Fibroblast of pulmonary artery (primary cell): ENCODE results near the gene MCM9.
A peak's percentile ranks its signal among the peaks of the same experiment; 100 is the strongest.

Experiments used
- DNase-seq: peaks from one replicate; pipeline ENCODE4 v3.0.0-alpha.2; 2010; ENCODE audit warnings: low read depth
- H3K4me3 ChIP-seq: replicated peaks from 2 replicates; pipeline ENCODE4 v1.5.1; 2011; ENCODE audit warnings: low read depth, mild to moderate bottlenecking, control low read depth, low read length, moderate library complexity
- TF ChIP-seq, protein P1 (sequence below): IDR thresholded peaks from 2 replicates; pipeline ENCODE4 v1.5.1; 2011; ENCODE audit warnings: mild to moderate bottlenecking, control low read depth, low read length, inconsistent platforms; ENCODE audit errors: missing control alignments

MCM9 gene

DNA sequence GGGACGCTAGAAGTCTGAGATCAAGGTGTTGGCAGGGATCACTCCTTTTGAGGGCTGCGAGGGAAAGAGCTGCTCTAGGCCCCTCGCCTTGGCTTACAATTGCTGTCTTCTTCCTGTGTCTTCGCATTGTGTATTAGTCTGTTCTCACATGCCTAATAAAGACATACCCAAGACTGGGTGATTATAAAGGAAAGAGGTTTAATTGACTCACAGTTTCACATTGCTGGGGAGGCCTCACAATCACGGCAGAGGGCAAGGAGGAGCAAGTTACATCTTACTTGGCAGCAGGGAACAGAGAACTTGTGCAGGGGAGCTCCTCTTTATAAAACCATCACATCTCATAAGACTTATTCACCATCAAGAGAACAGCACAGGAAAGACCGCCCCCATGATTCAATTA is 143.5 kb downstream of the MCM9 start:
- no peak overlapping the region for H3K4me3 ChIP-seq
- TF ChIP-seq, protein P1, sequence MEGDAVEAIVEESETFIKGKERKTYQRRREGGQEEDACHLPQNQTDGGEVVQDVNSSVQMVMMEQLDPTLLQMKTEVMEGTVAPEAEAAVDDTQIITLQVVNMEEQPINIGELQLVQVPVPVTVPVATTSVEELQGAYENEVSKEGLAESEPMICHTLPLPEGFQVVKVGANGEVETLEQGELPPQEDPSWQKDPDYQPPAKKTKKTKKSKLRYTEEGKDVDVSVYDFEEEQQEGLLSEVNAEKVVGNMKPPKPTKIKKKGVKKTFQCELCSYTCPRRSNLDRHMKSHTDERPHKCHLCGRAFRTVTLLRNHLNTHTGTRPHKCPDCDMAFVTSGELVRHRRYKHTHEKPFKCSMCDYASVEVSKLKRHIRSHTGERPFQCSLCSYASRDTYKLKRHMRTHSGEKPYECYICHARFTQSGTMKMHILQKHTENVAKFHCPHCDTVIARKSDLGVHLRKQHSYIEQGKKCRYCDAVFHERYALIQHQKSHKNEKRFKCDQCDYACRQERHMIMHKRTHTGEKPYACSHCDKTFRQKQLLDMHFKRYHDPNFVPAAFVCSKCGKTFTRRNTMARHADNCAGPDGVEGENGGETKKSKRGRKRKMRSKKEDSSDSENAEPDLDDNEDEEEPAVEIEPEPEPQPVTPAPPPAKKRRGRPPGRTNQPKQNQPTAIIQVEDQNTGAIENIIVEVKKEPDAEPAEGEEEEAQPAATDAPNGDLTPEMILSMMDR = no peak
- DNase-seq = no peak

DNA sequence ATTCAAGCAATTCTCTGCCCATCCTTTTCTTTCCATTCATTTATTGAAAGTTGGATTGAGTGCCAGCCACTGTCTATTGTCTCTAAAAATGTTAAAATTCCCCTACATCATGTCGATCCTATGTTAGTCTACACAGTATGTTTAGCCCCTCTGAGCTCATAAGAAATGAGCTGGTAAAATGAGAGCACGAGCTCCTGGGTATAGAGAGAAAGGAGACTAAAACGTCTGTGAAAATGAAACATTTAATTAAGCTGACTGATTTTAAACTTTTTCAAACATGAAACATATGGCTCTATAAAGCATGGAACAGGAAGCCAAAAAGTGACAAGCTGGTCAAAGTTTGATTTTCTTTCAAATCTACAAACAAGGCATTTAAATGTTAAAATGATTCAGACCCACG is 145.0 kb downstream of the MCM9 start:
- DNase-seq = no peak
- TF ChIP-seq, protein P1 = no peak
- no peak overlapping the region for H3K4me3 ChIP-seq

DNA sequence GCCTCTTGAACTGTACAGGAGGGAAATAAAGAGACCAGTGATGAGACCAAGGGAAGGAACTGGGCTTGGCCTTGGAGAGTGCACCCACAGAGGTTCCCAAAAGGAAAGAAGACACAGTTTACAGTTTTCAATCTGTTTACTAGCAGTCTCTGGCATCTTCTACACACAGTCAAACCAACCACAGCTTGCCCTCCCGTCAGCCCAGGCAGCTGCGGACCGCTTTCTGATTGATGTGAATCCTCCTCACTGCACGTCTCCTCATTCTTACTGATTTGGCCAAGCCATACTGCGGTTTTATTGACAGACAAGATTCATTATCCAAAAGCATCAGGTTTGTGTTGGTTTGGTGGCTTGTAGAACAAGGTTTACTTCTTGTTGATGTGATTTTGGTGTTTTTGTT is 145.5 kb downstream of the MCM9 start:
- no peak for DNase-seq
- no peak overlapping the region for H3K4me3 ChIP-seq
- TF ChIP-seq, protein P1 = no peak

DNA sequence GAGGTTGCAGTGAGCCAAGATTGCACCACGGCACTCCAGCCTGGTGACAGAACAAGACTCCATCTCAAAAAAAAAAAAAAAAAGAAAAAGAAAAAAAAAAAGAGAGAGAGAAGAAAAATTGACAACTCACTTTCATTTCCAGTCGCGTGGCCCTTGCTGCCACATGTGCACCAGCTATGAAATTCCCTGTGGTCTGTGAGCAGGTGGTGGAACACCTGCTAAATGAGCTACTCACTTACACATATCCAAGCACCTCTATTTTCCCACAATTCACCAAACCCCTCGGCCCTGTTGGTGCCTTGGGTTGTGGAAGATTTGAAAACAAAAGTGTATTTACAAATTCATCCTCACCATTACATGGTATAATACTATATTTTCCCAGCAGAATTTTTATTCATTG is 146.3 kb downstream of the MCM9 start:
- TF ChIP-seq, protein P1 = no peak
- no peak for DNase-seq
- no peak overlapping the region for H3K4me3 ChIP-seq

DNA sequence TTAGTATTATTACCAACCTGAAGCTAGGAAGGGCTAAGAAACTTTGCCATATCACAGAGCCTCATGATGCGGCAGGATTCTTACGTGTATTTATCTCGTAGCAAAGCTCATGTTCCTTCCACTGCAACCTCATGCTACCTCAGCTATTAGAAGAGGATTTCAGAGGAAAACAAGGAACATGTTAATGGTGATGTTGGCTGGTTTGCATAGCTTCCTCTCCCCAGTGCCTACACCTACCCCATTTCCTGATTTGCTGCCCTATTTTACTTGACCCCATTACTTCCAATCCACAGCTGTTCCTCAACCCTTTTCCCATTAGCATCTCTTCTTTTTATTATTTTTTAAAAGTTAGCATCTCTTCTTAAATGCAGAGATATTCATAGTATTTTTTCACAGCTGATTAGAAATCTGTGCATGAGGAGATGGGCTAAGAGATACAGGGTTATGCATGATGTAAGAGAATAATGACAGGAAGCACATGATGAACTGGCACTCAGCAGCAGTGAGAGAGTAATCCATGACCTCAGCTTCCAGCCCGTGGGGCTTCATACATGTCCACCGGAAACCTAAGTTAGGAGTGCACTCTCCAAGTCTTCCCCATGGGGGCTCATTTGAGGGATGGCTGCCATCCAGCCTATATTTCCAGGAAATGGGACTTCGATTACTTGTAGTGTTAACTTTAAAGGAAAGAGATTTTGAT is 147.1 kb downstream of the MCM9 start:
- TF ChIP-seq, protein P1 = no peak
- peak; percentile 43 for DNase-seq
- H3K4me3 ChIP-seq = no peak overlapping the region

DNA sequence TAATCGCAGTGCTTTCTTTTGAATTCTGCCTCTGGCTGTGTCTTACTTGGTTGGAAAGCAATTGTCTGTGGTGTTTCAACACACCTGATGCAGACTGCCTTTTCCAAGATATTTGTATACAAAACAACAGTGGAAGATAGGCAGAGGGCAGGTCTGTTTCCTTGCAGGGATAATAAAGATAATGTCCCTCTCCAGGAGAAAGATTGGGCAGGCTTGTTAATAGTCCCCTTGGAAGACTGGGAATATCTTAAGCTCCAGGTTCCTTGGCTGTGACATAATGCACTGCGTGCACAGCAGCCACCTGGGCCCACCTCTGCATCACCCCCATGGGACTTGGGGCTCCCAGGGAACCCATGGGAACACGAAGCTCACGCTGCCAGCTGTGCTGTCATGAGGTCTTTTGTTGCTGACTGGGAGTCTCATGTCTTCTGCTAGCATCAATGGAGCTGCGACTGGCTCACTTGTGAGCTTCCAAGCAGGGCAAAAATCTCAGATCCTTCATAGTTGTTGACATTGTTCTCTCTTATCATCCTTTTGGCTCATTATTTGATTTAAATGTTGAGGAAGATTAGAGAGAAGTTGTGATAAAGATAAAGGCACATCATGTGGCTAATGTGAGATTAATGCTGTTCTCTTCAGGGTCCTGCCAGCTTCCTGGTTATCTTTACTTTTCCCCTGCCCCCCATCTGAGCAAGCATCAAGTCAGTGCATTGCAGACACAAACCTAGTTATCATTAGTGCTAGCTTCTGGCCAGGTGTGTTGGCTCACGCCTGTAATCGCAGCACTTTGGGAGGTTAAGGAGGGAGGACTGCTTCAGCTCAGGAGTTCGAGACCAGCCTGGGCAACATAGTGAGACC is 148.1 kb downstream of the MCM9 start:
- no peak for DNase-seq
- H3K4me3 ChIP-seq = no peak overlapping the region
- TF ChIP-seq, protein P1 = no peak
